ENCODE data around the gene MOV10. TPM values are rescaled to one million over a fixed set of nuclear protein-coding genes. Genes with fewer than 3 reads are reported as not detected.

MOV10 gene
- total RNA-seq, 1 donor from 2014 or later = 10.3 TPM

- TF ChIP-seq CTCF (IDR thresholded peaks at IDR 0.05; ENCODE audit: insufficient read depth, low read length, severe bottlenecking) = no peak
- Histone ChIP-seq H3K36me3 (ENCODE audit: control insufficient read depth, insufficient read depth, low read length) (peaks cover 29% of the 10 kb centered on the region), H3K27me3 (ENCODE audit: control insufficient read depth, insufficient read depth, low read length) (no peaks in the 10 kb centered on the region), H3K4me3 (ENCODE audit: low read depth, low read length) (no peak overlapping the region)
- FAIRE-seq = no peak
- no peak for DNase-seq (ENCODE audit: low read depth)
Measured at GRCh38 chr1:112689842-112690237, 15.4 kb downstream of the MOV10 start.

- Histone ChIP-seq H3K4me3 (ENCODE audit: low read depth, low read length) (no peak overlapping the region), H3K36me3 (ENCODE audit: control insufficient read depth, insufficient read depth, low read length) (peaks cover 37% of the 10 kb centered on the region), H3K27me3 (ENCODE audit: control insufficient read depth, insufficient read depth, low read length) (no peaks in the 10 kb centered on the region)
- DNase-seq (ENCODE audit: low read depth) = no peak
- FAIRE-seq = no peak
- no peak for TF ChIP-seq CTCF (IDR thresholded peaks at IDR 0.05; ENCODE audit: insufficient read depth, low read length, severe bottlenecking)
Measured at GRCh38 chr1:112692681-112693080, 18.2 kb downstream of the MOV10 start.

DNA sequence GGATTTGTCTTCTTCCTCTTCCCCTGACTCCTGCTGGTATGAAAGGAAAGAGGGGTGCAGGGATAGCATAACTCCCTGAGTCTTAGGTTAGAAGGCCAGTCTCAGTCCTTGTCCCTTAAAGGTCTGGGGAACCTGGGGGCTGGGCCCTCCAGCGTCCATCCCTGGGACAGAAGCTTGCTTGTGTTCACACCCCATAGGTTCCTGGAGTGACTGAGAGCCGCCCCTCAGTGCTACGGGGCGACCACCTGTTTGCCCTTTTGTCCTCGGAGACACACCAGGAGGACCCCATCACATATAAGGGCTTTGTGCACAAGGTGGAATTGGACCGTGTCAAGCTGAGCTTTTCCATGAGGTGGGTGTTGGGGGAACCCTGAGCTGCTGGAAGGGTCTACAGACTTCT, 19.4 kb downstream of the MOV10 start:
- FAIRE-seq = no peak
- H3K36me3 ChIP-seq (ENCODE audit: control insufficient read depth, insufficient read depth, low read length) = peaks cover 43% of the 10 kb centered on the region

DNA sequence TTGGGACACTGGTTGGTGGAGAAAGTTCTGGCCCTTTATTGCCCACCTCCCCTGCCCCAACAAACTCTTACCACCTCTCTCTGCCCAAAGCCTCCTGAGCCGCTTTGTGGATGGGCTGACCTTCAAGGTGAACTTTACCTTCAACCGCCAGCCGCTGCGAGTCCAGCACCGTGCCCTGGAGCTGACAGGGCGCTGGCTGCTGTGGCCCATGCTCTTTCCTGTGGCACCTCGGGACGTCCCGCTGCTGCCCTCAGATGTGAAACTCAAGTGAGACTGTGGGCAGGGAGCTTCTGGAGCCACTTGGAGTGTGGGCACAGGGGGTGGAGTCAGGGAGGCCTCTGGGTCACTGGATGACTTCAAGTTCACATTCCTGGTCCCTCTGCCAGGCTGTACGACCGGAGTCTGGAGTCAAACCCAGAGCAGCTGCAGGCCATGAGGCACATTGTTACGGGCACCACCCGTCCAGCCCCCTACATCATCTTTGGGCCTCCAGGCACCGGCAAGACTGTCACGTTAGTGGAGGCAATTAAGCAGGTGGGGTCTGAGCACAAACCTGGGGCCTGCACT, 20.0 kb downstream of the MOV10 start:
- Histone ChIP-seq H3K4me3 (ENCODE audit: low read depth, low read length) (no peak overlapping the region), H3K27me3 (ENCODE audit: control insufficient read depth, insufficient read depth, low read length) (no peaks in the 10 kb centered on the region), H3K36me3 (ENCODE audit: control insufficient read depth, insufficient read depth, low read length) (peaks cover 40% of the 10 kb centered on the region)
- FAIRE-seq = no peak
- TF ChIP-seq CTCF (IDR thresholded peaks at IDR 0.05; ENCODE audit: insufficient read depth, low read length, severe bottlenecking) = no peak
- no peak for DNase-seq (ENCODE audit: low read depth)

More for the DNA sequence above, 19.4 kb downstream of the MOV10 start:
- H3K4me3 ChIP-seq (ENCODE audit: low read depth, low read length) = no peak overlapping the region
- no peak for TF ChIP-seq CTCF (IDR thresholded peaks at IDR 0.05; ENCODE audit: insufficient read depth, low read length, severe bottlenecking)
- DNase-seq (ENCODE audit: low read depth) = no peak
- no peaks in the 10 kb centered on the region for H3K27me3 ChIP-seq (ENCODE audit: control insufficient read depth, insufficient read depth, low read length)

GRCh38 chr1:112695276-112695675, 20.8 kb downstream of the MOV10 start:
- Histone ChIP-seq H3K27me3 (ENCODE audit: control insufficient read depth, insufficient read depth, low read length) (no peaks in the 10 kb centered on the region), H3K4me3 (ENCODE audit: low read depth, low read length) (no peak overlapping the region), H3K36me3 (ENCODE audit: control insufficient read depth, insufficient read depth, low read length) (peaks cover 36% of the 10 kb centered on the region)
- DNase-seq (ENCODE audit: low read depth) (no peak), FAIRE-seq (no peak)
- TF ChIP-seq CTCF (IDR thresholded peaks at IDR 0.05; ENCODE audit: insufficient read depth, low read length, severe bottlenecking) = no peak

All from bronchial epithelial cell (primary cell).